OCI-LY7 (cell line): ENCODE results near the gene NTN3. TPM values are rescaled to one million over a fixed set of nuclear protein-coding genes. Genes with fewer than 3 reads are reported as not detected.

Experiments
- BruUV-seq: library from RNA; stranded (reverse); fragments of 400-500 nt; replicated peaks from 2 replicates; lab custom pipeline; 2021; lab: Mats Ljungman, UMichigan
- CTCF ChIA-PET: fragments of 300-600 bp; sonication (Branson Sonifier 250); formaldehyde crosslinking; loops from one replicate; lab custom pipeline; 2022; ENCODE audit warnings: antibody characterized with exemption; ENCODE audit not compliant: unreplicated experiment; lab: Charles Lee
- POLR2A ChIA-PET: fragments of 300-600 bp; sonication (Branson Sonifier 250); formaldehyde crosslinking; loops from one replicate; lab custom pipeline; 2022; ENCODE audit warnings: antibody characterized with exemption; lab: Charles Lee
- DNase-seq: peaks from one replicate; pipeline ENCODE4 v3.0.0-alpha.2; 2015; ENCODE audit warnings: low spot score
- H2AFZ ChIP-seq: fragments of 200-600 bp; sonication (generic), shearing (Covaris generic); 2 replicates; pipeline ENCODE4 v1.6.1; 2014; ENCODE audit warnings: mild to moderate bottlenecking, antibody characterized with exemption, low read length, moderate library complexity
- H3K27ac ChIP-seq: fragments of 200-600 bp; sonication (generic); 2 replicates; pipeline ENCODE4 v1.5.1; 2014; ENCODE audit warnings: mixed run types, low read depth, mild to moderate bottlenecking, moderate library complexity, low read length, inconsistent platforms; ENCODE audit not compliant: poor library complexity, severe bottlenecking
- H3K36me3 ChIP-seq: fragments of 200-600 bp; sonication (generic); 2 replicates; pipeline ENCODE4 v1.6.1; 2014; ENCODE audit warnings: mild to moderate bottlenecking, antibody characterized with exemption, low read length, moderate library complexity, mixed read lengths; ENCODE audit not compliant: insufficient read depth
- H3K4me1 ChIP-seq: fragments of 200-600 bp; sonication (generic); 2 replicates; pipeline ENCODE4 v1.5.1; 2014; ENCODE audit warnings: mild to moderate bottlenecking, low read length; ENCODE audit not compliant: insufficient read depth, poor library complexity, severe bottlenecking
- H3K4me2 ChIP-seq: fragments of 200-600 bp; sonication (generic); 2 replicates; pipeline ENCODE4 v1.6.1; 2014; ENCODE audit warnings: mild to moderate bottlenecking, low read length
- H3K4me3 ChIP-seq: fragments of 200-600 bp; sonication (generic); 2 replicates; pipeline ENCODE4 v1.5.1; 2014; ENCODE audit warnings: mild to moderate bottlenecking, low read depth, low read length; ENCODE audit not compliant: poor library complexity, severe bottlenecking
- H3K79me2 ChIP-seq: fragments of 200-600 bp; sonication (generic); 2 replicates; pipeline ENCODE4 v1.6.1; 2016; ENCODE audit warnings: low read depth, mild to moderate bottlenecking, low read length, moderate library complexity, mixed read lengths; ENCODE audit not compliant: insufficient read depth
- H3K9me2 ChIP-seq: fragments of 200-600 bp; sonication (generic); 2 replicates; pipeline ENCODE4 v1.6.1; 2016; ENCODE audit warnings: mild to moderate bottlenecking, low read length, mixed read lengths; ENCODE audit not compliant: insufficient read depth
- H3K9me3 ChIP-seq: fragments of 200-600 bp; sonication (generic); 2 replicates; pipeline ENCODE4 v1.6.1; 2014; ENCODE audit warnings: mild to moderate bottlenecking, mixed run types, low read length, mixed read lengths
- H4K20me1 ChIP-seq: fragments of 200-600 bp; sonication (generic); 2 replicates; pipeline ENCODE4 v1.6.1; 2014; ENCODE audit warnings: mild to moderate bottlenecking, antibody characterized with exemption, low read length, moderate library complexity, mixed read lengths; ENCODE audit not compliant: insufficient read depth
- EZH2phosphoT487 ChIP-seq: fragments of 200-600 bp; sonication (generic); IDR thresholded peaks from 2 replicates; pipeline ENCODE4 v1.6.1; 2018; ENCODE audit warnings: low read depth, borderline replicate concordance, mild to moderate bottlenecking, mixed run types, antibody characterized with exemption, low read length, moderate library complexity, mixed read lengths
- intact Hi-C: fragments of 100-400 bp; cut with micrococcal nuclease; formaldehyde crosslinking; loops from one replicate; pipeline ENCODE4 v1.10.0; 2022; ENCODE audit not compliant: unreplicated experiment
- microRNA-seq: library from miRNA; unstranded; fragments of <30 nt; microRNA quantifications from one replicate; pipeline ENCODE4 v1.2.0, GENCODE V29; 2022; ENCODE audit warnings: borderline replicate concordance
- small RNA-seq: library from RNA; depleted of rRNA; stranded (forward); fragments of <200 nt; gene quantifications from one replicate; pipeline ENCODE3, GENCODE V24; 2014
- total RNA-seq, 2 experiments: library from RNA; depleted of rRNA in 1 of 2; stranded (reverse); fragments of >200 nt in 1 of 2; shearing (Covaris generic) in 1 of 2; gene quantifications; 2 replicates each; pipeline ENCODE4 v1.2.3, GENCODE V29; 2014 to 2022
- TF ChIP-seq, protein P1 (sequence below): fragments of 200-600 bp; sonication (generic); conservative IDR thresholded peaks from 2 replicates; pipeline ENCODE4 v1.5.1; 2014; ENCODE audit warnings: mild to moderate bottlenecking, antibody characterized with exemption, low read length, moderate library complexity, mixed read lengths

The NTN3 gene
- total RNA-seq, 2 experiments from 2014 or later, result 1.7 to 2.3 TPM

DNA sequence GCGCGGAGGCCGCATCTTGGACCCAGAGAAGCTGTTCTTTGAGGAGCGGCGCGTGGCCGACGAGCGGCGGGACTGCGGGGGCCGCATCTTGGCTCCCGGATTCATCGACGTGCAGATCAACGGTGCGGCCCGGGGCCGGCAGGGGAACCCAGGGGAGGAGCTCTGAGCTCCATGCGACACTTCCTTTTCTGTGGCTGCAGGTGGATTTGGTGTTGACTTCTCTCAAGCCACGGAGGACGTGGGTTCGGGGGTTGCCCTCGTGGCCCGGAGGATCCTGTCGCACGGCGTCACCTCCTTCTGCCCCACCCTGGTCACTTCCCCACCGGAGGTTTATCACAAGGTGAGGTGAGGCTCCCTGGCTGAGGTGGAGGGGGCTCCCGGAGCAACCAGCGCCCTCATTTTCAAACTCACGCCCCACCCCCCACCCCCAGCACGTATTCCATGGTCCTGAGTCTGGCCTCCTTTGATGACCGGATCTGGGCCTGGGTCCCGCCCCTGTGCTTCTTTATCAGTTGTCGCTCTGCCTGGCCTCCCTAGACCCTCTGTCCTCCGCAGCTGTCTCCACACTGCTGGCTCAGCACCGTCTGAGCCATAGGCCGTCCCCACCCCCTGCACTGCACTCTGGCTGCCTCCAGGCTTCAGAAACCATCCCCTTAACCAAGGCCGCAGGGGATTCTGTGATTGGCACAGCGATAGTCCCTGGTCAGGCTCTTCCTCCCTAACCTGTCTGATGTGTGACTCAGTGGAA is 49.9 kb downstream of the NTN3 start:
- no peaks in the 10 kb centered on the region; the same call in 1 of the 2 replicates for H4K20me1 ChIP-seq
- H3K4me2 ChIP-seq, result peak overlapping the region; percentile 89
- peaks cover 29% of the 10 kb centered on the region for H3K79me2 ChIP-seq
- no peaks in the 10 kb centered on the region for H3K9me2 ChIP-seq
- no peak overlapping the region for H2AFZ ChIP-seq
- no peaks in the 10 kb centered on the region for H3K9me3 ChIP-seq
- H3K4me3 ChIP-seq, result peak overlapping the region; percentile 85
- ChIA-PET POLR2A (interaction anchor here (1.4 kb wide), 1 partner anchor 12 kb away, joined by 5 read pairs; no protein-coding TSS in a partner anchor), CTCF (interaction anchor here (0.6 kb wide), 1 partner anchor 373 kb away, joined by 4 read pairs; no protein-coding TSS in a partner anchor)
- peaks cover 31% of the 10 kb centered on the region; the same call in 1 of the 2 replicates for H3K36me3 ChIP-seq
- intact Hi-C loops, result no loop called here
- TF ChIP-seq EZH2phosphoT487, result no peak
- TF ChIP-seq, protein P1, sequence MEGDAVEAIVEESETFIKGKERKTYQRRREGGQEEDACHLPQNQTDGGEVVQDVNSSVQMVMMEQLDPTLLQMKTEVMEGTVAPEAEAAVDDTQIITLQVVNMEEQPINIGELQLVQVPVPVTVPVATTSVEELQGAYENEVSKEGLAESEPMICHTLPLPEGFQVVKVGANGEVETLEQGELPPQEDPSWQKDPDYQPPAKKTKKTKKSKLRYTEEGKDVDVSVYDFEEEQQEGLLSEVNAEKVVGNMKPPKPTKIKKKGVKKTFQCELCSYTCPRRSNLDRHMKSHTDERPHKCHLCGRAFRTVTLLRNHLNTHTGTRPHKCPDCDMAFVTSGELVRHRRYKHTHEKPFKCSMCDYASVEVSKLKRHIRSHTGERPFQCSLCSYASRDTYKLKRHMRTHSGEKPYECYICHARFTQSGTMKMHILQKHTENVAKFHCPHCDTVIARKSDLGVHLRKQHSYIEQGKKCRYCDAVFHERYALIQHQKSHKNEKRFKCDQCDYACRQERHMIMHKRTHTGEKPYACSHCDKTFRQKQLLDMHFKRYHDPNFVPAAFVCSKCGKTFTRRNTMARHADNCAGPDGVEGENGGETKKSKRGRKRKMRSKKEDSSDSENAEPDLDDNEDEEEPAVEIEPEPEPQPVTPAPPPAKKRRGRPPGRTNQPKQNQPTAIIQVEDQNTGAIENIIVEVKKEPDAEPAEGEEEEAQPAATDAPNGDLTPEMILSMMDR, result no peak
- peak overlapping the region; percentile 9 for H3K27ac ChIP-seq
- BruUV-seq, result no TSS peak
- DNase-seq, result peak; percentile 57
- H3K4me1 ChIP-seq, result peaks cover 24% of the 10 kb centered on the region

Small RNA genes within 50 kb of the gene (microRNA-seq; reads per million reads assigned to microRNA genes)
- gene MIR6767 (not detected), gene MIR6768 (not detected)

Small RNA genes within 50 kb of the gene (small RNA-seq; reads per million reads assigned to genes)
- gene AC093525.1, result not detected
- not detected for gene MIR6768

Other genes starting within 250 kb of the NTN3 start
- 43.1 and 59.6 TPM in 2 replicates for gene E4F1, start 247.7 kb upstream of the NTN3 start, total RNA-seq (2014; rRNA removed; shearing (Covaris generic))
- gene E4F1, start 247.7 kb upstream of the NTN3 start, total RNA-seq (2022), result 35.3 and 42.3 TPM in 2 replicates
- gene DNASE1L2, start 234.9 kb upstream of the NTN3 start, total RNA-seq (2014; rRNA removed; shearing (Covaris generic)), result 6.6 and 6.9 TPM in 2 replicates
- gene DNASE1L2, start 234.9 kb upstream of the NTN3 start, total RNA-seq (2022), result 8.4 and 9.8 TPM in 2 replicates
- 66.6 and 80.0 TPM in 2 replicates for gene ECI1, start 219.7 kb upstream of the NTN3 start, total RNA-seq (2014; rRNA removed; shearing (Covaris generic))
- 74.5 and 87.5 TPM in 2 replicates for gene ECI1, start 219.7 kb upstream of the NTN3 start, total RNA-seq (2022)
- 211 and 225 TPM in 2 replicates for gene RNPS1, start 203.2 kb upstream of the NTN3 start, total RNA-seq (2014; rRNA removed; shearing (Covaris generic))
- 323 and 339 TPM in 2 replicates for gene RNPS1, start 203.2 kb upstream of the NTN3 start, total RNA-seq (2022)
- not detected in 2 replicates for gene ABCA3, start 130.6 kb upstream of the NTN3 start, total RNA-seq (2014; rRNA removed; shearing (Covaris generic))
- 0.23 TPM in 1 of 2 replicates, not detected in the other for gene ABCA3, start 130.6 kb upstream of the NTN3 start, total RNA-seq (2022)
- 71.5 and 82.1 TPM in 2 replicates for gene CCNF, start 41.9 kb upstream of the NTN3 start, total RNA-seq (2014; rRNA removed; shearing (Covaris generic))
- gene CCNF, start 41.9 kb upstream of the NTN3 start, total RNA-seq (2022), result 83.3 and 93.0 TPM in 2 replicates
- 89.3 and 110 TPM in 2 replicates for gene TEDC2, start 11.2 kb upstream of the NTN3 start, total RNA-seq (2014; rRNA removed; shearing (Covaris generic))
- 48.0 and 56.0 TPM in 2 replicates for gene TEDC2, start 11.2 kb upstream of the NTN3 start, total RNA-seq (2022)
- 19.8 and 23.4 TPM in 2 replicates for gene TBC1D24, start 3.8 kb downstream of the NTN3 start, total RNA-seq (2014; rRNA removed; shearing (Covaris generic))
- gene TBC1D24, start 3.8 kb downstream of the NTN3 start, total RNA-seq (2022), result 29.9 and 34.7 TPM in 2 replicates
- gene ATP6V0C, start 42.7 kb downstream of the NTN3 start, total RNA-seq (2014; rRNA removed; shearing (Covaris generic)), result 15.0 and 16.4 TPM in 2 replicates
- 87.4 and 94.3 TPM in 2 replicates for gene ATP6V0C, start 42.7 kb downstream of the NTN3 start, total RNA-seq (2022)
- 48.4 and 51.8 TPM in 2 replicates for gene AMDHD2, start 49.1 kb downstream of the NTN3 start, total RNA-seq (2014; rRNA removed; shearing (Covaris generic))
- gene AMDHD2, start 49.1 kb downstream of the NTN3 start, total RNA-seq (2022), result 47.1 and 59.7 TPM in 2 replicates
- 0.25 TPM in 1 of 2 replicates, not detected in the other for gene CEMP1, start 60.1 kb downstream of the NTN3 start, total RNA-seq (2014; rRNA removed; shearing (Covaris generic))
- gene CEMP1, start 60.1 kb downstream of the NTN3 start, total RNA-seq (2022), result 0.35 and 0.55 TPM in 2 replicates
- gene PDPK1, start 66.7 kb downstream of the NTN3 start, total RNA-seq (2014; rRNA removed; shearing (Covaris generic)), result 11.7 and 14.4 TPM in 2 replicates
- gene PDPK1, start 66.7 kb downstream of the NTN3 start, total RNA-seq (2022), result 38.3 and 40.6 TPM in 2 replicates
- gene KCTD5, start 211.2 kb downstream of the NTN3 start, total RNA-seq (2014; rRNA removed; shearing (Covaris generic)), result 18.9 and 34.6 TPM in 2 replicates
- gene KCTD5, start 211.2 kb downstream of the NTN3 start, total RNA-seq (2022), result 25.2 and 25.8 TPM in 2 replicates
- 1.3 and 2.7 TPM in 2 replicates for gene PRSS27, start 248.9 kb downstream of the NTN3 start, total RNA-seq (2014; rRNA removed; shearing (Covaris generic))
- 5.7 and 7.7 TPM in 2 replicates for gene PRSS27, start 248.9 kb downstream of the NTN3 start, total RNA-seq (2022)